ENCODE results near the gene IVNS1ABP.
"Not testable (repeated sequence)": the region's sequence is repeated elsewhere in the genome, so short reads cannot be mapped to it uniquely, and the experiment has no call there.

Gene IVNS1ABP

GRCh38 chr1:185251928-185252327 is 65.1 kb downstream of the IVNS1ABP start:
- H3K36me3 Mint-ChIP-seq (ENCODE audit: low read depth); H3K4me3 Mint-ChIP-seq; H3K27me3 Mint-ChIP-seq (ENCODE audit: low read depth, poor library complexity); H3K4me1 Mint-ChIP-seq; H3K27ac Mint-ChIP-seq; DNase-seq: not testable (repeated sequence)
- peaks cover 11% of the 10 kb centered on the region for H3K9me3 Mint-ChIP-seq

- Mint-ChIP-seq H3K4me3 (no peak overlapping the region), H3K36me3 (ENCODE audit: low read depth) (no peaks in the 10 kb centered on the region), H3K27me3 (ENCODE audit: low read depth, poor library complexity) (no peaks in the 10 kb centered on the region), H3K9me3 (peaks cover 7% of the 10 kb centered on the region), H3K4me1 (no peaks in the 10 kb centered on the region), H3K27ac (peak overlapping the region; percentile 51)
- no peak for TF ChIP-seq CTCF (IDR thresholded peaks at IDR 0.05)
- DNase-seq = no peak
These were observed 67.0 kb downstream of the IVNS1ABP start for GRCh38 chr1:185250063-185250462.

- TF ChIP-seq CTCF (IDR thresholded peaks at IDR 0.05) = no peak
- no peak for DNase-seq
- no peak overlapping the region for H3K4me3 Mint-ChIP-seq
- peaks cover 3% of the 10 kb centered on the region for H3K9me3 Mint-ChIP-seq
- no peaks in the 10 kb centered on the region for H3K27me3 Mint-ChIP-seq (ENCODE audit: low read depth, poor library complexity)
- peak overlapping the region; percentile 51 for H3K27ac Mint-ChIP-seq
- H3K36me3 Mint-ChIP-seq (ENCODE audit: low read depth) = no peaks in the 10 kb centered on the region
- H3K4me1 Mint-ChIP-seq = no peaks in the 10 kb centered on the region
These were observed 67.5 kb downstream of the IVNS1ABP start for GRCh38 chr1:185249563-185249962.
